ENCODE measurements around the gene LRFN2.

Gene LRFN2

GRCh38 chr6:40444312-40444711 is 142.9 kb downstream of the LRFN2 start:
- no peak for TF ChIP-seq CTCF (IDR thresholded peaks at IDR 0.05; ENCODE audit: borderline replicate concordance, insufficient read depth, low read depth, low read length)
- no peak overlapping the region for H3K4me3 ChIP-seq (ENCODE audit: low read depth, low read length)

GRCh38 chr6:40443842-40444241 is 143.3 kb downstream of the LRFN2 start:
- no peak for TF ChIP-seq CTCF (IDR thresholded peaks at IDR 0.05; ENCODE audit: borderline replicate concordance, insufficient read depth, low read depth, low read length)
- no peak overlapping the region for H3K4me3 ChIP-seq (ENCODE audit: low read depth, low read length)

- no peak overlapping the region for H3K4me3 ChIP-seq (ENCODE audit: low read depth, low read length)
- TF ChIP-seq CTCF (IDR thresholded peaks at IDR 0.05; ENCODE audit: borderline replicate concordance, insufficient read depth, low read depth, low read length): no peak
Measured at GRCh38 chr6:40442591-40442990, 144.6 kb downstream of the LRFN2 start.

GRCh38 chr6:40441150-40441549 is 146.0 kb downstream of the LRFN2 start:
- TF ChIP-seq CTCF (IDR thresholded peaks at IDR 0.05; ENCODE audit: borderline replicate concordance, insufficient read depth, low read depth, low read length): no peak
- no peak overlapping the region for H3K4me3 ChIP-seq (ENCODE audit: low read depth, low read length)

- no peak for TF ChIP-seq CTCF (IDR thresholded peaks at IDR 0.05; ENCODE audit: borderline replicate concordance, insufficient read depth, low read depth, low read length)
- no peak overlapping the region for H3K4me3 ChIP-seq (ENCODE audit: low read depth, low read length)
Measured at GRCh38 chr6:40440053-40440452, 147.1 kb downstream of the LRFN2 start.

- no peak for TF ChIP-seq CTCF (IDR thresholded peaks at IDR 0.05; ENCODE audit: borderline replicate concordance, insufficient read depth, low read depth, low read length)
- H3K4me3 ChIP-seq (ENCODE audit: low read depth, low read length): no peak overlapping the region
Measured at GRCh38 chr6:40439026-40439800, 148.0 kb downstream of the LRFN2 start.

- no peak for TF ChIP-seq CTCF (IDR thresholded peaks at IDR 0.05; ENCODE audit: borderline replicate concordance, insufficient read depth, low read depth, low read length)
- no peak overlapping the region for H3K4me3 ChIP-seq (ENCODE audit: low read depth, low read length)
Measured at GRCh38 chr6:40438246-40438887, 148.8 kb downstream of the LRFN2 start.
